Left lung (tissue), 10 donors: ENCODE measurements around the gene STAC. TPM values are rescaled to one million over a fixed set of nuclear protein-coding genes. Genes with fewer than 3 reads are reported as not detected.

Experiments used
- ATAC-seq: fragments of 200-7000 bp; cut with Tn5 transposase; one replicate; pipeline ENCODE4 v1.9.1; 2020; ENCODE audit warnings: moderate library complexity
- DNase-seq, 4 donors: peaks; one replicate each; pipeline ENCODE4 v3.0.0-alpha.2; 2013 to 2020
- H3K27ac ChIP-seq, 2 donors: fragments of 200-600 bp; sonication (generic) in 1 of 2; one replicate each; pipeline versions ENCODE4 v1.5.0 to v1.8.0; 2020 to 2021
- H3K27me3 ChIP-seq, 2 donors: fragments of 200-600 bp; sonication (generic) in 1 of 2; one replicate each; pipeline versions ENCODE4 v1.5.0 to v1.8.0; 2020 to 2021
- H3K36me3 ChIP-seq, 2 donors: fragments of 200-600 bp; sonication (generic) in 1 of 2; one replicate each; pipeline versions ENCODE4 v1.5.0 to v1.8.0; 2020 to 2021
- H3K4me1 ChIP-seq, 2 donors: fragments of 200-600 bp; one replicate each; pipeline ENCODE4 v1.8.0; 2021
- H3K4me3 ChIP-seq, 2 donors: fragments of 200-600 bp; sonication (generic) in 1 of 2; one replicate each; pipeline versions ENCODE4 v1.5.0 to v1.8.0; 2020 to 2021; ENCODE audit warnings: mild to moderate bottlenecking in 1 of 2
- H3K9me3 ChIP-seq, 2 donors: fragments of 200-600 bp; sonication (generic) in 1 of 2; one replicate each; pipeline versions ENCODE4 v1.5.0 to v1.8.0; 2020 to 2021
- CTCF ChIP-seq, 2 donors: fragments of 200-600 bp; sonication (generic) in 1 of 2; IDR thresholded peaks; one replicate each; pipeline versions ENCODE4 v1.5.0 to v1.8.0; 2021; ENCODE audit warnings: antibody characterized with exemption in 2 of 2
- intact Hi-C, 2 donors: fragments of 100-400 bp; cut with DNase I; formaldehyde crosslinking; loops; one replicate each; pipeline versions ENCODE4 v1.11.2 to v1.14.2; 2022
- polyA plus RNA-seq, 6 donors: library from polyadenylated mRNA; unstranded; fragments of 120-200 nt; gene quantifications; one replicate each; pipeline ENCODE4 v1.2.1, GENCODE V29; 2013; ENCODE audit not compliant: insufficient read length in 6 of 6
- total RNA-seq, 2 donors: library from RNA; stranded (reverse); fragmentation: NEBNext Ultra II Directional; extraction: Animal tissue kit (Norgen Biotek cat#: 25700); gene quantifications; one replicate each; pipeline ENCODE4 v1.2.1, GENCODE V29; 2021
- donor health status: DM: no; HTN: yes; CAD: no.
- donor health status: DM: no; HTN: no; CAD: no.

Gene STAC
- total and polyA plus RNA-seq, 8 donors, result 0.53 to 16.7 (median 1.2) TPM

- Histone ChIP-seq H3K27ac (peak overlapping the region in 1 of 2 donors; percentile 1), H3K27me3 (no peaks in the 10 kb centered on the region), H3K4me1 (peaks cover 7 to 23% of the 10 kb centered on the region in 2 donors), H3K9me3 (peaks cover 0 to 3% of the 10 kb centered on the region in 2 donors), H3K4me3 (no peak overlapping the region), H3K36me3 (no peaks in the 10 kb centered on the region)
- intact Hi-C loops, result no loop called here
- ATAC-seq (peak; percentile 18), DNase-seq (no peak)
- no peak for TF ChIP-seq CTCF (IDR thresholded peaks at IDR 0.05)
Measured at GRCh38 chr3:36501616-36502015, 121.3 kb downstream of the STAC start.

GRCh38 chr3:36505393-36505792 lies 125.1 kb downstream of the STAC start:
- intact Hi-C loops, result no loop called here
- no peaks in the 10 kb centered on the region for H3K27me3 ChIP-seq
- H3K4me3 ChIP-seq, result no peak overlapping the region
- H3K27ac ChIP-seq, result no peak overlapping the region
- DNase-seq (no peak), ATAC-seq (no peak)
- H3K36me3 ChIP-seq, result no peaks in the 10 kb centered on the region
- peaks cover 0 to 9% of the 10 kb centered on the region in 2 donors for H3K4me1 ChIP-seq
- TF ChIP-seq CTCF (IDR thresholded peaks at IDR 0.05), result no peak
- peaks cover 0 to 3% of the 10 kb centered on the region in 2 donors for H3K9me3 ChIP-seq

GRCh38 chr3:36511791-36512486 lies 131.6 kb downstream of the STAC start:
- no peak for DNase-seq

GRCh38 chr3:36512555-36512954 lies 132.3 kb downstream of the STAC start:
- DNase-seq, result no peak

More at GRCh38 chr3:36511791-36512486, 131.6 kb downstream of the STAC start:
- Histone ChIP-seq H3K9me3 (no peaks in the 10 kb centered on the region), H3K27me3 (no peaks in the 10 kb centered on the region), H3K27ac (no peak overlapping the region), H3K36me3 (no peaks in the 10 kb centered on the region), H3K4me1 (no peaks in the 10 kb centered on the region), H3K4me3 (no peak overlapping the region)
- no peak for ATAC-seq
- TF ChIP-seq CTCF (IDR thresholded peaks at IDR 0.05), result no peak
- intact Hi-C loops, result no loop called here

GRCh38 chr3:36514171-36514570 lies 133.9 kb downstream of the STAC start:
- DNase-seq, result no peak
- H3K4me3 ChIP-seq, result no peak overlapping the region

More at GRCh38 chr3:36512555-36512954, 132.3 kb downstream of the STAC start:
- Histone ChIP-seq H3K4me1 (no peaks in the 10 kb centered on the region), H3K9me3 (no peaks in the 10 kb centered on the region), H3K36me3 (no peaks in the 10 kb centered on the region), H3K27ac (no peak overlapping the region), H3K4me3 (no peak overlapping the region), H3K27me3 (no peaks in the 10 kb centered on the region)
- intact Hi-C loops, result no loop called here
- TF ChIP-seq CTCF (IDR thresholded peaks at IDR 0.05), result no peak
- ATAC-seq, result no peak

More at GRCh38 chr3:36514171-36514570, 133.9 kb downstream of the STAC start:
- intact Hi-C loops, result no loop called here
- no peak for ATAC-seq
- Histone ChIP-seq H3K27me3 (no peaks in the 10 kb centered on the region), H3K9me3 (no peaks in the 10 kb centered on the region), H3K4me1 (no peaks in the 10 kb centered on the region), H3K36me3 (no peaks in the 10 kb centered on the region), H3K27ac (no peak overlapping the region)
- TF ChIP-seq CTCF (IDR thresholded peaks at IDR 0.05), result no peak
